GM10248 (cell line): ENCODE measurements around the gene LCLAT1.

Source experiments
- CTCF ChIA-PET: fragments of 300-600 bp; sonication (Branson Sonifier 250); formaldehyde crosslinking; extraction: SDS; loops from one replicate; lab custom pipeline; 2021; ENCODE audit warnings: antibody characterized with exemption; lab: Yijun Ruan, JAX
- POLR2A ChIA-PET: fragments of 350-650 bp; sonication (Branson Sonifier 250); formaldehyde crosslinking; extraction: SDS; loops from one replicate; lab custom pipeline; 2020; ENCODE audit warnings: antibody characterized with exemption; lab: Yijun Ruan, JAX
- DNase-seq: peaks from one replicate; pipeline ENCODE4 v3.0.0; 2012; ENCODE audit errors: extremely low spot score
- TF ChIP-seq, protein P1 (sequence below): IDR thresholded peaks from 2 replicates; pipeline ENCODE4 v1.5.1; 2012; ENCODE audit warnings: mild to moderate bottlenecking, low read depth; ENCODE audit errors: extremely low read depth, missing control alignments, control extremely low read depth

The LCLAT1 gene

DNA sequence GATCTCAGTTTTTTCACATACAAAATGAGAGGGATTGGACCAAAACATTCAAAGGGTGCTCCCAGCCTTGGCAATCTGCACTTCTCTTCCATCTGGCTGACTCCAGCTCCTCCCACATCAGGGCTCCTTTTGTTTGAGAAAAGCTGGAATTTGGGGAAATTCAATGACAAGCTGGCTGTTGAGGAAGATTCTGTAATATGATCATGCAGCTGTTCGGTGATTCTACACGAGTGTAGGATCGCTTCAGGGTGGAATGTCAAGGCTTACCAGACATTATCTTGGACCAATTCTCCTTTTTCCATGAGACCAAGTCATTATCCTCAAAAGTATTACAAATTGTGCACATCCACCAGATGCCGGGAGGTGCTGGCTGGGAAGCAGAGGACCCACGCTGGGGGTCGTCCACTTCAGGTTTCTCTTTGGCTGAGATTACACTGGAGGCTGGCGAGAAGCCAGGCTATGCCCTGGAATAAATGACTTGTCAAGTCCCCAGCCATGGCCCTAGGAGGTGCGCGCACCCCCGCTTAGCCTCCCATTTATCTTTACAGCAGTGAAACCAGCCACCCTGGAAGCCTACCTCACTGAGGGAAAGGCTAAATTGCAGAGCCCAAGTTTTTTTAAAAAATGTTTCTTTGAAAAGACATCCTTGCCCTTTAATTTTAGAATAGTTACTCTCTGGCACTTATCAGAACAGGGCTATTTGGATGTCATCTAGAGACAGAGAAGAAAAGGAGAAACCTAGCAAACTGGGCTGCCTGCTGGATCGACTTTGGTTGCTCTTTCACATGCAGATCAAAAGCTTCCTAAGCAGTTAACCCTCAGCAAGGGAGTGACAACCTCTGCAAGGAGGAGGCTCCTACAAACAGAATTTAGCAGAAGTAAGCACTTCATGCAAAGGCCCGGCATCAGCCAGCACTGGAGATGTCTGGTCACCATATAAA lies 42.5 kb upstream of the LCLAT1 start:
- TF ChIP-seq, protein P1, sequence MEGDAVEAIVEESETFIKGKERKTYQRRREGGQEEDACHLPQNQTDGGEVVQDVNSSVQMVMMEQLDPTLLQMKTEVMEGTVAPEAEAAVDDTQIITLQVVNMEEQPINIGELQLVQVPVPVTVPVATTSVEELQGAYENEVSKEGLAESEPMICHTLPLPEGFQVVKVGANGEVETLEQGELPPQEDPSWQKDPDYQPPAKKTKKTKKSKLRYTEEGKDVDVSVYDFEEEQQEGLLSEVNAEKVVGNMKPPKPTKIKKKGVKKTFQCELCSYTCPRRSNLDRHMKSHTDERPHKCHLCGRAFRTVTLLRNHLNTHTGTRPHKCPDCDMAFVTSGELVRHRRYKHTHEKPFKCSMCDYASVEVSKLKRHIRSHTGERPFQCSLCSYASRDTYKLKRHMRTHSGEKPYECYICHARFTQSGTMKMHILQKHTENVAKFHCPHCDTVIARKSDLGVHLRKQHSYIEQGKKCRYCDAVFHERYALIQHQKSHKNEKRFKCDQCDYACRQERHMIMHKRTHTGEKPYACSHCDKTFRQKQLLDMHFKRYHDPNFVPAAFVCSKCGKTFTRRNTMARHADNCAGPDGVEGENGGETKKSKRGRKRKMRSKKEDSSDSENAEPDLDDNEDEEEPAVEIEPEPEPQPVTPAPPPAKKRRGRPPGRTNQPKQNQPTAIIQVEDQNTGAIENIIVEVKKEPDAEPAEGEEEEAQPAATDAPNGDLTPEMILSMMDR, result no peak
- no peak for DNase-seq
- CTCF ChIA-PET, result interaction anchor here (1.3 kb wide), 1 partner anchor 23 kb away, joined by 4 read pairs; no protein-coding TSS in a partner anchor
- POLR2A ChIA-PET, result no interaction called here

DNA sequence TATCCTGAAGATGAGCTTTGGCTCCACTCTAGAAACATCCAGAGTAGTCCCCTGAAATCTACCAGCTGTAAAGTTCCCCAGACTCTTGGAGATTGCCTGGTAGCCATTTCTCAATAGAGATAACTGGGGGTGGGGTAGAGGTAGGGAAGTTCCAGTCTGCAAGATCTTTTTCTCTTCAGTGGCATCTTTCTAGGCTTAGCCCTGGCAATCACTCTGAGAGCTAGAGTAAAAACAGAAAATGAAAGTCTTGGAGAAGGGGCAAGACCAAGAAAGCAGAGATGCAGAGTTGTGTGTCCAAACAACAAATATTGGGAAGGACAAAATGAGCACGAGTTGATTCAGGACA lies 41.8 kb upstream of the LCLAT1 start:
- TF ChIP-seq, protein P1, result no peak
- ChIA-PET POLR2A (no interaction called here), CTCF (no interaction called here)
- DNase-seq, result no peak

DNA sequence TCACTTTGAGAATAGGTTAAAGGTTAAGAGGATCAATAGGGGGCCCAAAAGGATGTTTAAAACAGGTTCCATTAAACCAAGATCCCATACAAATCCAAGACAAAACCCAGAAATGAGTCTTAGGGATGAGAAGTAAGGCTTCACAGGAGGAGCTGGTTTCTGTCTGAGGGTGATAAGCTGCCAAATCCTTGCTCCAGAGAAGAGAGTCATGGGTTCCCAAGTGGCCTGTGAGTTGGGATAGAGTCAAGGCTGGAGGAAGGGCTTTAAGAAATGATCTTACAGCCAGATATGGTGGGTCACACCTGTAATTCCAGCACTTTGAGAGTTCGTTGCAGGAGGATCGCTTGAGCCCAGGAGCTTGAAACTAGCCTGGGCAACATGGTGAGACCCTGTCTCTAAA lies 40.2 kb upstream of the LCLAT1 start:
- TF ChIP-seq, protein P1, result no peak
- POLR2A ChIA-PET, result no interaction called here
- CTCF ChIA-PET, result interaction anchor here (1.6 kb wide), 1 partner anchor 23 kb away, joined by 3 read pairs; no protein-coding TSS in a partner anchor
- no peak for DNase-seq

DNA sequence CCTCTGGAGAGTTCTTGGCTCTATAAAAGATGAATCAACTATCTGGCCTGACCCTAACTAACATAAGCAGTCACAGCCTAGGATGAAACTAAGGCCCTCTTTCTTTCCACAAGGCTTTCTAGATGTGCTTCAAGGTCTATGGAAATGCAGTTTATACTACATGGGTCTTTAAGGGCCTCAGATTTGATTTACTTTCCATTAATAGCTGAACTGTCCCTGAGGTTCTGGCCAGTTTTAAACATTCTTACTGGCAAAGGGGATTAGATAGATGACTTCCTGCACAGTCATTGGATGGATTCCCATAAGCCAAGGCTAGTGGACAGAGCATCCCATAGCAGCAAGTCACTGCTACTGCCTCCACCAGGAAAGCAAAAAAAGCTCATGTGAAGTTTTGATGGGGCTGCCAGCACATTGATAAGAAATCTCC lies 38.1 kb upstream of the LCLAT1 start:
- POLR2A ChIA-PET, result no interaction called here

DNA sequence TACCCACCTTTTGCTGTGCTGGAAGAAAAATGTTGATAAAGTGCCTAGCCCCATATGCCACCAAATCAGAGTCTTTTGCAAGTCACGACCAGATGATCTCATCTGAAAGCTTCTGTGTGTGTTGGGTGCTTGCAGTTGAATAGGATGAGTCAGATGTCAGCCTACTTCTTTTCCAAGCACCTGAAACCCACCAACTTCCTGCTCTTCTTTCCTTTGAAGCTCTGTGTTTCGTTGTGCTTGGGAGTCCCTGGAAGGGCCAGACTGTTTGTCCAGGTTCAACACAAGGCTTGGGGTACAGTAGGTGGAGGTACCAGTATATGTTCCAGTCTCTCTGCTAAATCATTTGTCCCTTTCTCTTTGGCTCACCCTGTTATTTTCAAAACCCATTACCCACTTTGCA lies 36.8 kb upstream of the LCLAT1 start:
- CTCF ChIA-PET, result no interaction called here
- POLR2A ChIA-PET, result no interaction called here
- no peak for DNase-seq
- TF ChIP-seq, protein P1, result no peak

More for the DNA sequence above, 38.1 kb upstream of the LCLAT1 start:
- TF ChIP-seq, protein P1, result no peak
- CTCF ChIA-PET, result no interaction called here
- DNase-seq, result no peak

DNA sequence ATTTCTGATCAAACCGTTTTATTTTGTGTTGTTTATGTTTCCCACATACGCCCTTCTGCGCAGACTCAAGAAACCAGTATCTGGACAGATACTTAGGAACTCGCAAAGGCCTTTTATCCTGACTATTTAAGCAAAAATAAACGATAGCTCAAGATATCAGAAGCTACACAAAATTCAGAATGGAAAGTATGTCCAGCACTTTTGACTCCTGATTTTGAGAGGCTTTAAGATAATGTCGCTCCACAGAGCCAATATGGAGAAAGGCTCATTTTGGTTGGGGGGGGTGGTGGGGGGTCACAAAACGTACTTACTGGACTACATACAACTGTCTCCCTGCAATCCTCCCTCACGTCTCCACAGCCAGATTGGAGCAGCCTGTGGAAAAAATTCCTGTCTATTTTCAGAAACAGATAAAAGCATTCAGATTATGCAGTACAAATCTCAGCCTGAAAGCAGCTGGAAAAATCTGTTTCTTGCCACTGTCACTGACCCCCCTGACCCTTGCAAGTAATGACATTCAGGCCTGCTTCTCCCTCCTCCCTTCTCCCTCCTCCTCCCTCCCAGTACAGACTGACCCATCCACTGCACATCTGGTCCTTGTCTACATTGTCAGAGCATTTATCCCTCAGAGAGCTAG lies 34.9 kb upstream of the LCLAT1 start:
- CTCF ChIA-PET, result interaction anchor here (0.8 to 2.5 kb wide), 7 partner anchors 10 to 300 kb away, joined by 3 to 10 read pairs (median 4); partner anchors contain the start of gene LCLAT1
- no peak for DNase-seq
- POLR2A ChIA-PET, result interaction anchor here (0.7 kb wide), 1 partner anchor 36 kb away, joined by 3 read pairs; no protein-coding TSS in a partner anchor
- TF ChIP-seq, protein P1, result no peak
